SK-N-SH (cell line): ENCODE data around the gene KCTD3. TPM values are rescaled to one million over a fixed set of nuclear protein-coding genes. Genes with fewer than 3 reads are reported as not detected.

Experiments used
- CTCF ChIA-PET: fragments of 300-600, 350-600 bp; formaldehyde crosslinking; extraction: SDS; loops from one replicate; lab custom pipeline; 2021; lab: Yijun Ruan, JAX
- POLR2A ChIA-PET: fragments of 350-600 bp; sonication (Branson Sonifier 250); formaldehyde crosslinking; extraction: SDS; loops from one replicate; lab custom pipeline; 2020; ENCODE audit warnings: antibody characterized with exemption, inconsistent platforms; lab: Yijun Ruan, JAX
- DNase-seq: peaks from one replicate; pipeline ENCODE4 v3.0.0; 2012
- H2AFZ ChIP-seq: fragments of 200-600 bp; sonication (generic); 2 replicates; pipeline ENCODE4 v1.8.1; 2016; ENCODE audit warnings: antibody characterized with exemption, mild to moderate bottlenecking, low read depth
- H3F3A ChIP-seq: fragments of 200-600 bp; sonication (generic); replicated peaks from 2 replicates; pipeline ENCODE3; 2016; ENCODE audit warnings: antibody characterized with exemption, mild to moderate bottlenecking; ENCODE audit not compliant: insufficient read depth
- H3K27ac ChIP-seq, 2 experiments: fragments of 200-500 bp in 1 of 2; fragments of 200-600 bp in 1 of 2; sonication (Bioruptor generic) in 1 of 2; sonication (generic), shearing (Covaris generic) in 1 of 2; 2 replicates each; pipeline versions ENCODE4 v1.5.1 to v1.6.1; 2014 to 2016; ENCODE audit warnings: low read depth in 2 of 2, inconsistent platforms in 1 of 2, low read length in 1 of 2, mild to moderate bottlenecking in 1 of 2, mixed read lengths in 1 of 2
- H3K27me3 ChIP-seq: fragments of 200-600 bp; sonication (generic), shearing (Covaris generic); 2 replicates; pipeline ENCODE4 v1.6.1; 2016; ENCODE audit warnings: mixed run types; ENCODE audit not compliant: insufficient read depth
- H3K36me3 ChIP-seq, 2 experiments: fragments of 200-500 bp in 1 of 2; fragments of 200-600 bp in 1 of 2; sonication (Bioruptor generic) in 1 of 2; sonication (generic) in 1 of 2; replicated peaks in 1 of 2; 2 replicates each; pipeline versions ENCODE3 to v1.5.1; 2014 to 2016; ENCODE audit warnings: low read length in 1 of 2, mild to moderate bottlenecking in 1 of 2; ENCODE audit not compliant: insufficient read depth in 2 of 2, control insufficient read depth in 1 of 2
- H3K4me1 ChIP-seq, 2 experiments: fragments of 200-500 bp in 1 of 2; fragments of 200-600 bp in 1 of 2; sonication (Bioruptor generic) in 1 of 2; sonication (generic), shearing (Covaris generic) in 1 of 2; 2 replicates each; pipeline versions ENCODE4 v1.5.1 to v1.6.1; 2014 to 2016; ENCODE audit warnings: low read depth in 1 of 2, low read length in 1 of 2, mixed run types in 1 of 2; ENCODE audit not compliant: insufficient read depth in 2 of 2, control insufficient read depth in 1 of 2
- H3K4me2 ChIP-seq: fragments of 200-600 bp; sonication (generic), shearing (Covaris generic); 2 replicates; pipeline ENCODE4 v1.6.1; 2017; ENCODE audit warnings: mixed run types
- H3K4me3 ChIP-seq, 2 experiments: fragments of 200-500 bp in 1 of 2; fragments of 200-600 bp in 1 of 2; sonication (Bioruptor generic) in 1 of 2; sonication (generic), shearing (Covaris generic) in 1 of 2; 2 replicates each; pipeline versions ENCODE4 v1.5.1 to v1.8.1; 2014 to 2016; ENCODE audit warnings: low read depth in 2 of 2, inconsistent platforms in 1 of 2, low read length in 1 of 2, mild to moderate bottlenecking in 1 of 2, mixed read lengths in 1 of 2, moderate library complexity in 1 of 2
- H3K79me2 ChIP-seq: fragments of 200-600 bp; sonication (generic); 2 replicates; pipeline ENCODE4 v1.8.1; 2017; ENCODE audit warnings: mild to moderate bottlenecking; ENCODE audit not compliant: insufficient read depth
- H3K9ac ChIP-seq: fragments of 200-600 bp; sonication (generic); 2 replicates; pipeline ENCODE4 v1.6.1; 2017; ENCODE audit warnings: mixed run types
- H3K9me2 ChIP-seq: fragments of 200-600 bp; sonication (generic); 2 replicates; pipeline ENCODE4 v1.6.1; 2017; ENCODE audit warnings: mixed run types
- H3K9me3 ChIP-seq: fragments of 200-600 bp; sonication (generic); 2 replicates; pipeline ENCODE4 v1.6.1; 2017; ENCODE audit warnings: mixed run types, mild to moderate bottlenecking, moderate library complexity
- H4K20me1 ChIP-seq: fragments of 200-600 bp; sonication (generic); 2 replicates; pipeline ENCODE4 v1.6.1; 2017; ENCODE audit warnings: mild to moderate bottlenecking, mixed run types; ENCODE audit not compliant: insufficient read depth
- EP300 ChIP-seq, 2 experiments: IDR thresholded peaks; 2 replicates each; pipeline versions ENCODE4 v1.4.0 to v1.6.1; 2012; ENCODE audit warnings: borderline replicate concordance in 1 of 2, low read depth in 1 of 2, low read length in 1 of 2
- JUND ChIP-seq: IDR thresholded peaks from 2 replicates; pipeline ENCODE4 v1.4.0; 2012
- NFIC ChIP-seq: IDR thresholded peaks from 2 replicates; pipeline ENCODE4 v1.4.0; 2012; ENCODE audit warnings: borderline replicate concordance
- NRF1 ChIP-seq: IDR thresholded peaks from 2 replicates; pipeline ENCODE4 v1.6.1; 2012; ENCODE audit warnings: low read depth, mild to moderate bottlenecking, low read length
- RAD21 ChIP-seq: IDR thresholded peaks from 2 replicates; pipeline ENCODE4 v1.6.1; 2012; ENCODE audit warnings: mild to moderate bottlenecking, low read length
- RCOR1 ChIP-seq: fragments of 150-350 bp; IDR thresholded peaks from 2 replicates; pipeline ENCODE4 v1.6.1; 2017; ENCODE audit warnings: antibody characterized with exemption, low read length
- TEAD4 ChIP-seq: IDR thresholded peaks from 2 replicates; pipeline ENCODE4 v1.4.0; 2012; ENCODE audit warnings: mild to moderate bottlenecking, borderline replicate concordance; ENCODE audit not compliant: insufficient read depth
- YY1 ChIP-seq: IDR thresholded peaks from 2 replicates; pipeline ENCODE4 v1.4.0; 2012; ENCODE audit warnings: low read depth, mild to moderate bottlenecking
- WGBS: methylation state at CpG from one replicate; pipeline ENCODE4 v1.1.6; 2017; ENCODE audit warnings: low lambda C conversion rate; 5-methylcytosine and 5-hydroxymethylcytosine counted together
- polyA plus RNA-seq, 3 experiments: library from polyadenylated mRNA; depleted of rRNA; stranded (reverse); fragments of >200 nt; gene quantifications; 2 replicates each; pipeline ENCODE4 v1.2.3, GENCODE V29; 2012
- TF ChIP-seq, protein P1 (sequence below): IDR thresholded peaks from 2 replicates; pipeline ENCODE4 v1.6.1; 2012; ENCODE audit warnings: mild to moderate bottlenecking, low read depth, low read length, moderate library complexity
- TF ChIP-seq, protein P2 (sequence below): fragments of 200-600 bp; sonication (generic); IDR thresholded peaks from 2 replicates; pipeline ENCODE4 v1.6.1; 2017; ENCODE audit warnings: antibody characterized with exemption, mild to moderate bottlenecking, moderate library complexity
- TF ChIP-seq, protein P3 (sequence below): IDR thresholded peaks from 2 replicates; pipeline ENCODE4; 2012
- TF ChIP-seq, protein P4 (sequence below): IDR thresholded peaks from 2 replicates; pipeline ENCODE4 v1.4.0; 2012; ENCODE audit warnings: low read depth

KCTD3 gene
- polyA plus RNA-seq, 1 of the 3 experiments (the other 2 are of a cell fraction): 34.8 TPM

DNA sequence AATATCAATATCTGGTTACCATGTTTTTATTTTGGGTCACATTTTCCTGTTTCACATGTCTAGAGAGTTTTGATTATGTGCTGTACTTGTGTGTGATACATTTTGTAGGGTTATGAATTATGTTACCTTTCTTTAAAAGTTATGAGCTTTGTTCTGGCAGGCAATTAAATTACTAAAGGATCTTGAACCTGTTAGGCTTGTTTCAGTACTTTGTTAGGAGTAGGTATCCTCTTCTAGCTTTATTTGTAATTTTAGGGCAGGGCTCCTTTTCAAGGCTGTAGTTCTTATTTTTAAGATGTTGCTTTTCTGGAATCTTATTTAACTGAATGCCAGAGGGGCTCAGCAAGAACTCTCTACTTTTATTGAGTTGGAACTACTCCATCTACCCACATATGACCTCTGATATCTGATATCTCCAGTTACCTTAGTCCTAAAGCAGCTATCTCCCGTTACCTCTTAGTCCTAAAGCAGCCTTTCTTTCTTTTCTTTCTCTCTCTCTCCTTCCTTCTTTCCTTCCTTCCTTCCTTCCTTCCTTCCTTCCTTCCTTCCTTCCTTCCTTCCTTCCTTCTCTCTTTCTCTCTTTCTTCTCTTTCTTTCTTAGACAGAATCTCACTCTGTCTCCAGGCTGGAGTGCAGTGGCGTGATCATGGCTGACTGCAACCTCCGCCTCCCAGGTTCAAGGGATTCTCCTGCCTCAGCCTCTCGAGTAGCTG lies 23.8 kb downstream of the KCTD3 start (continued):
- TF ChIP-seq, protein P1, sequence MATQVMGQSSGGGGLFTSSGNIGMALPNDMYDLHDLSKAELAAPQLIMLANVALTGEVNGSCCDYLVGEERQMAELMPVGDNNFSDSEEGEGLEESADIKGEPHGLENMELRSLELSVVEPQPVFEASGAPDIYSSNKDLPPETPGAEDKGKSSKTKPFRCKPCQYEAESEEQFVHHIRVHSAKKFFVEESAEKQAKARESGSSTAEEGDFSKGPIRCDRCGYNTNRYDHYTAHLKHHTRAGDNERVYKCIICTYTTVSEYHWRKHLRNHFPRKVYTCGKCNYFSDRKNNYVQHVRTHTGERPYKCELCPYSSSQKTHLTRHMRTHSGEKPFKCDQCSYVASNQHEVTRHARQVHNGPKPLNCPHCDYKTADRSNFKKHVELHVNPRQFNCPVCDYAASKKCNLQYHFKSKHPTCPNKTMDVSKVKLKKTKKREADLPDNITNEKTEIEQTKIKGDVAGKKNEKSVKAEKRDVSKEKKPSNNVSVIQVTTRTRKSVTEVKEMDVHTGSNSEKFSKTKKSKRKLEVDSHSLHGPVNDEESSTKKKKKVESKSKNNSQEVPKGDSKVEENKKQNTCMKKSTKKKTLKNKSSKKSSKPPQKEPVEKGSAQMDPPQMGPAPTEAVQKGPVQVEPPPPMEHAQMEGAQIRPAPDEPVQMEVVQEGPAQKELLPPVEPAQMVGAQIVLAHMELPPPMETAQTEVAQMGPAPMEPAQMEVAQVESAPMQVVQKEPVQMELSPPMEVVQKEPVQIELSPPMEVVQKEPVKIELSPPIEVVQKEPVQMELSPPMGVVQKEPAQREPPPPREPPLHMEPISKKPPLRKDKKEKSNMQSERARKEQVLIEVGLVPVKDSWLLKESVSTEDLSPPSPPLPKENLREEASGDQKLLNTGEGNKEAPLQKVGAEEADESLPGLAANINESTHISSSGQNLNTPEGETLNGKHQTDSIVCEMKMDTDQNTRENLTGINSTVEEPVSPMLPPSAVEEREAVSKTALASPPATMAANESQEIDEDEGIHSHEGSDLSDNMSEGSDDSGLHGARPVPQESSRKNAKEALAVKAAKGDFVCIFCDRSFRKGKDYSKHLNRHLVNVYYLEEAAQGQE: no peak
- no peak for TF ChIP-seq YY1
- TF ChIP-seq EP300 (IDR thresholded peaks at IDR 0.05; ENCODE audit: borderline replicate concordance in 1 of 2, low read depth in 1 of 2, low read length in 1 of 2): no peak

DNA sequence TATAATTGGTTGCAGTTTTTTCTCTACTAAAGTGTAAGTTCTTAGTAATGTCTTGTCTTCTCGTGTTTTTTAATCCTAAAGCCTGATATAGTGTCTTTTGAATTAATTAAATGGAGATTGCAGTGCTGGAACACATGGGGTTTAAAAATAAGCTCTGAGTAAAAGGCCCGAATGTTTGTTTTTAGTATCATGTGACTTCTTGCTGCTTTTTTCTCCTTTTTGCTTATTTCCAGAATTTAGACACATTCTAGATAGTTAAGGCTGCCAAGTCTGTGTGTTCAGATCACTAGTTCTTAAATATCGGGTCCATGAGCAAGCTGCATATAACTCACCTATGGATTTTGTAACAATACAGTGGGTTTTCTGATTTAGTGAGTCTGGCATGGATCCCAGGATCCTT lies 27.5 kb downstream of the KCTD3 start:
- 94% methylated on average over 3 of the region's 3 CpGs for WGBS
- Histone ChIP-seq H2AFZ (no peak overlapping the region), H3K9me3 (no peaks in the 10 kb centered on the region), H4K20me1 (no peaks in the 10 kb centered on the region), H3F3A (no peaks in the 10 kb centered on the region), H3K4me1 (peaks cover 0 to 4% of the 10 kb centered on the region in 2 experiments; a peak in 2 of 4 replicates), H3K79me2 (no peaks in the 10 kb centered on the region), H3K27me3 (no peaks in the 10 kb centered on the region), H3K36me3 (peaks cover 37 to 52% of the 10 kb centered on the region in 2 experiments), H3K27ac (no peak overlapping the region; a peak in 1 of 4 replicates), H3K9me2 (no peaks in the 10 kb centered on the region), H3K4me2 (no peak overlapping the region), H3K4me3 (no peak overlapping the region), H3K9ac (no peak overlapping the region)
- TF ChIP-seq, protein P2, sequence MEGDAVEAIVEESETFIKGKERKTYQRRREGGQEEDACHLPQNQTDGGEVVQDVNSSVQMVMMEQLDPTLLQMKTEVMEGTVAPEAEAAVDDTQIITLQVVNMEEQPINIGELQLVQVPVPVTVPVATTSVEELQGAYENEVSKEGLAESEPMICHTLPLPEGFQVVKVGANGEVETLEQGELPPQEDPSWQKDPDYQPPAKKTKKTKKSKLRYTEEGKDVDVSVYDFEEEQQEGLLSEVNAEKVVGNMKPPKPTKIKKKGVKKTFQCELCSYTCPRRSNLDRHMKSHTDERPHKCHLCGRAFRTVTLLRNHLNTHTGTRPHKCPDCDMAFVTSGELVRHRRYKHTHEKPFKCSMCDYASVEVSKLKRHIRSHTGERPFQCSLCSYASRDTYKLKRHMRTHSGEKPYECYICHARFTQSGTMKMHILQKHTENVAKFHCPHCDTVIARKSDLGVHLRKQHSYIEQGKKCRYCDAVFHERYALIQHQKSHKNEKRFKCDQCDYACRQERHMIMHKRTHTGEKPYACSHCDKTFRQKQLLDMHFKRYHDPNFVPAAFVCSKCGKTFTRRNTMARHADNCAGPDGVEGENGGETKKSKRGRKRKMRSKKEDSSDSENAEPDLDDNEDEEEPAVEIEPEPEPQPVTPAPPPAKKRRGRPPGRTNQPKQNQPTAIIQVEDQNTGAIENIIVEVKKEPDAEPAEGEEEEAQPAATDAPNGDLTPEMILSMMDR: no peak
- TF ChIP-seq, protein P3, sequence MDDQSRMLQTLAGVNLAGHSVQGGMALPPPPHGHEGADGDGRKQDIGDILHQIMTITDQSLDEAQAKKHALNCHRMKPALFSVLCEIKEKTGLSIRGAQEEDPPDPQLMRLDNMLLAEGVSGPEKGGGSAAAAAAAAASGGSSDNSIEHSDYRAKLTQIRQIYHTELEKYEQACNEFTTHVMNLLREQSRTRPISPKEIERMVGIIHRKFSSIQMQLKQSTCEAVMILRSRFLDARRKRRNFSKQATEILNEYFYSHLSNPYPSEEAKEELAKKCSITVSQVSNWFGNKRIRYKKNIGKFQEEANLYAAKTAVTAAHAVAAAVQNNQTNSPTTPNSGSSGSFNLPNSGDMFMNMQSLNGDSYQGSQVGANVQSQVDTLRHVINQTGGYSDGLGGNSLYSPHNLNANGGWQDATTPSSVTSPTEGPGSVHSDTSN: no peak
- TF ChIP-seq, protein P1: no peak
- no peak for TF ChIP-seq RCOR1
- TF ChIP-seq NRF1: no peak
- TF ChIP-seq RAD21: no peak
- TF ChIP-seq, protein P4, sequence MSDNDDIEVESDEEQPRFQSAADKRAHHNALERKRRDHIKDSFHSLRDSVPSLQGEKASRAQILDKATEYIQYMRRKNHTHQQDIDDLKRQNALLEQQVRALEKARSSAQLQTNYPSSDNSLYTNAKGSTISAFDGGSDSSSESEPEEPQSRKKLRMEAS: no peak
- TF ChIP-seq TEAD4: no peak
- no peak for TF ChIP-seq NFIC
- no peak for TF ChIP-seq JUND
- no peak for DNase-seq
- POLR2A ChIA-PET: no interaction called here
- CTCF ChIA-PET: interaction anchor here (0.8 to 1.4 kb wide), 2 partner anchors 12 to 14 kb away, joined by 3 read pairs; no protein-coding TSS in a partner anchor
